ENCODE measurements around the gene RMND5A. TPM values are rescaled to one million over a fixed set of nuclear protein-coding genes. Genes with fewer than 3 reads are reported as not detected.
"Not testable (repeated sequence)": the region's sequence is repeated elsewhere in the genome, so short reads cannot be mapped to it uniquely, and the experiment has no call there.

The RMND5A gene
- total RNA-seq, 1 experiment from 2014 or later = 41.6 TPM

DNA sequence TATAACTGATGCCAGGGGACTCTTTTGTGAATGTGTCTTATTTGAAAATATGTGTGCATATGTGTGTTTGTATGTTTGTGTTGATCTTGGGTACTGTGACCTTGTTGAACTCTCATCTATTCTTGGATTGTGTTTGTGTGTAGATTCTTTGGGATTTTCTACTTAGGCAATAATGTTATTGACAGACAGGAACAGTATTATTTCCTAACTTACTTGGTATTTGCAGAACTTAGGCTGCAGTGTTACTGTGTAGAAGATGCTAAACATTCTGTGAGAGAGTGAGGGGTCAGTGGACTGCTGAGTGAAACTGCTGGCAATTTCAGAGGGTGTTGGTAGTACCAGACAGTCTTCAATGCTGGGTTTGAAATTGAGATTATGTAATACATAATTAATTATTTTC lies 12.7 kb downstream of the RMND5A start:
- not testable (repeated sequence) for H3K27me3 ChIP-seq (replicated peaks); H3K36me3 ChIP-seq; DNase-seq (ENCODE audit: low read depth in 1 of 2, low spot score in 2 of 2); H3K4me3 ChIP-seq; H3K27ac ChIP-seq; H3K4me1 ChIP-seq (replicated peaks); H3K9me3 ChIP-seq (replicated peaks)

DNA sequence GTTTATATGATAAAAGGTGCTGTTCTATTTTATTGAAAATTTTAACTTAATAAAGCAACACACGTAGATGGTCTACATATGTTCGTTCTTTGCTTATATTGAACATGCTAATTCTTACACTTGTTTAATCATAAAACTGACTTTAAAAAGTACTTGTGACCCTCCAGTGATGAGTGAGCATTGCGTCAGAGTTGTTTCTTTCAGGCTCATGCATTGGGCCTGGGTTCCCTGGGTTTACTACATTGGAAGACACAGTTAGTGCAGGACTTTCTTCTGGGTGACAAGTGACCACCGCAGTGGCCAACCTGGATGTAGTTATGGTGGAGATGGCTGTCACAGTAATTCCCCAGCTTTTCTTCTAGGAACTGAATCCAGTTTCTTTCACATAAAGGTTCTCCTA lies 13.4 kb downstream of the RMND5A start:
- H3K27me3 ChIP-seq (replicated peaks); DNase-seq (ENCODE audit: low read depth in 1 of 2, low spot score in 2 of 2): not testable (repeated sequence)

DNA sequence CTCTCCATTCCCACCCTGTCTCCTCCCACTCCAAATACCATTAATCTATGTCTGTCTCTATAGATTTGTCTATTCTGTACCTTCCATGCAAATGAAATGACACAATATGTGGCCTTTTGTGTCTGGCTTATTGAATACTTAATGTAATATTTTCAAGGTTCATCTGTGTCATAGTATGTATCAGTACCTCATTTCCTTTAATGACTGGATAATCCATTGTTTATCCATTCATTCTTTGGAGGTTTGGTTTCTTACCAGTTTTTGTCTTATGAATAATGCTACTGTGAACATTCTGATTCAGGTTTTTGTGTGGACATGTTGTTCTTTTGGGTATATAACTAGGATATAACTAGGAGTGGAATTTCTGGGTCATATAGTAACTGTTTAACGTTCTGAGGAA lies 14.8 kb downstream of the RMND5A start:
- H3K27ac ChIP-seq; H3K36me3 ChIP-seq; H3K9me3 ChIP-seq (replicated peaks); DNase-seq (ENCODE audit: low read depth in 1 of 2, low spot score in 2 of 2); H3K4me3 ChIP-seq; H3K4me1 ChIP-seq (replicated peaks); H3K27me3 ChIP-seq (replicated peaks): not testable (repeated sequence)

More for the DNA sequence above, 13.4 kb downstream of the RMND5A start:
- H3K36me3 ChIP-seq; H3K27ac ChIP-seq; H3K4me1 ChIP-seq (replicated peaks); H3K4me3 ChIP-seq; H3K9me3 ChIP-seq (replicated peaks): not testable (repeated sequence)

DNA sequence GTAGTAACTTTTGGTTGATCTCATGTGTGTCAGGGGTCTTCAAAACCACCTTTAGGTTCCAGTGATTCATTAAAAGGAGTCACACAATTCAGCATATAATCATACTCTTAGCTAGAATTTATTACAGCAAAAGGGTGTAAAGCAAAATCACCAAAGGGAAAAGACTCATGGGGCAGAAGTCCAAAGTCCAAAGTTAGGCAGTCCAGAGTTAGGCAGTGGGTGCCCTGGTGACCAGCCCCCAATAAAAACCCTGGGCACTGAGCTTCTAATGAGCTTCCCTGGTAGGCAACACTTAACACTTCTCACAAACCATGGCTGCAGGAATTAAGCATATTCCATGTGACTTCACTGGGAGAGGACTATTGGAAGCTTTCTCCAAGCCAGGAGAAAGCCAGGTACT lies 19.4 kb downstream of the RMND5A start:
- H3K36me3 ChIP-seq; H3K27ac ChIP-seq; H3K4me1 ChIP-seq (replicated peaks); DNase-seq (ENCODE audit: low read depth in 1 of 2, low spot score in 2 of 2); H3K27me3 ChIP-seq (replicated peaks); H3K4me3 ChIP-seq; H3K9me3 ChIP-seq (replicated peaks): not testable (repeated sequence)

DNA sequence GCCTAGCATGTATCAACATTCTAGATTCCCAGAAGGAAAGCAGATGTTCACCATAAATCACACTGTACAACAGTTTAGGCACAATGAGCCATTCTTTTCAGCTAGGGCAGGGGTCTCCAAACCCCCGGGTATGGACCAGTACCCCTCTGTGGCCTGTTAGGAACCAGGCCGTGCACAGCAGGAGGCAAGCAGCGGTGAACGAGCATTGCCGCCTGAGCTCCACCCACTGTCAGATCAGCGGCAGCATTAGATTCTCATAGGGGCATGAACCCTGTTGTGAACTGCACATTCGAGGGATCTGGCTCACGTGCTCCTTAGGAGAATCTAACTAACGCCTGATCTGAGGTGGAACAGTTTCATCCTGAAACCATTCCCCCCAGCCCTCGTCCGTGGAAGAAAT lies 19.8 kb downstream of the RMND5A start:
- not testable (repeated sequence) for H3K4me1 ChIP-seq (replicated peaks); H3K27ac ChIP-seq; H3K4me3 ChIP-seq; H3K36me3 ChIP-seq; DNase-seq (ENCODE audit: low read depth in 1 of 2, low spot score in 2 of 2); H3K27me3 ChIP-seq (replicated peaks); H3K9me3 ChIP-seq (replicated peaks)

DNA sequence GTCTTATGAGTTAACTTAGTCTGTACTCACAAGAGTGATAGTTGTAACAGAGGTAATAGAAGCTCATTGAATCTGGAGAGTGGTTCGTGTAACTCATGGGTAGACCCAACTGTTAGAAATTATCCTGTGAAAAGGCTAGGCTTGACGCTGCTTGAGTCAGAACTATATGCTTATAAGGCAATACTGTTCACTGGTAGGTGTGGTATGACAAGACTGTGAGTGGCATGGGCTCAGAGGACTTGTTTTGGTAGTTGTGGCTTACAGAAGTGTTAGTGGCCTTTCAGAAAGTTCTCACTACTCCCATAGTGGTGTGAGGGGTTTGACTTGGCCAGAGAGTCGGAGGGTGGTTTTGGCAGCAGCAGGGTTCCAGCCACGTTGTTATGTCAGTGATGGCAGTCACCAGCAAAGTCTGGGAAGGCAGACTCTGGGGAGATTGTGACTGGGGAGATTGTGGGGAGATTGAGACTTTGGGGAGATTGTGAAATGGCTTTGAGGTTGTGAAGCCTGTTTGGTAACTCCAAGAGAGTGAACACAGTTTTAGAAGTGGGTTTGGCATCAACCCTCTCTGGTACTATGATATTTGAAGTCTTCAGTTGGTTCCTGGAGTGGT lies 21.9 kb downstream of the RMND5A start:
- H3K27me3 ChIP-seq (replicated peaks); H3K4me3 ChIP-seq; H3K27ac ChIP-seq; DNase-seq (ENCODE audit: low read depth in 1 of 2, low spot score in 2 of 2); H3K36me3 ChIP-seq; H3K9me3 ChIP-seq (replicated peaks); H3K4me1 ChIP-seq (replicated peaks): not testable (repeated sequence)

DNA sequence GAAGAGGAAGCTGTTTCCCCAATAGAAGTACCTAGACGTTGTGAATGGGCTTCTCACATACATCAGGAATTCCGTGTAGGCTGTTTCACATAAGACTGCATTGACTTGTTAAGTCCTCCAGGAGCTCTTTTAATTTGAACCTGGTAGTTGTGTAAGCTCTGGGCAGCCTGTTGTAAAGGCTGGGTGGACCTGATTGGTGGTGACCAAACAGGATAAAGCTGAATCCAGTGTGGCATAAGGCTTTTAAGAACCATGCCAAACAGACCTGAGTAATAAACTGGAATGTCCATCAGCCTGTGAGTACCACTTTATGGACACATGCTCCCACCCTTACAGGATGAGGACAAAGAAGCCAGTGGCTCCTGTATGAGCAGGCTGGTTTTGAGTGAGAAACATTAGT lies 24.1 kb downstream of the RMND5A start:
- H3K27ac ChIP-seq = no peak overlapping the region
- H3K4me3 ChIP-seq = no peak overlapping the region
- no peak for DNase-seq (ENCODE audit: low read depth in 1 of 2, low spot score in 2 of 2)
- no peaks in the 10 kb centered on the region for H3K4me1 ChIP-seq (replicated peaks)
- H3K27me3 ChIP-seq (replicated peaks) = no peaks in the 10 kb centered on the region
- no peaks in the 10 kb centered on the region for H3K9me3 ChIP-seq (replicated peaks)
- no peaks in the 10 kb centered on the region for H3K36me3 ChIP-seq

DNA sequence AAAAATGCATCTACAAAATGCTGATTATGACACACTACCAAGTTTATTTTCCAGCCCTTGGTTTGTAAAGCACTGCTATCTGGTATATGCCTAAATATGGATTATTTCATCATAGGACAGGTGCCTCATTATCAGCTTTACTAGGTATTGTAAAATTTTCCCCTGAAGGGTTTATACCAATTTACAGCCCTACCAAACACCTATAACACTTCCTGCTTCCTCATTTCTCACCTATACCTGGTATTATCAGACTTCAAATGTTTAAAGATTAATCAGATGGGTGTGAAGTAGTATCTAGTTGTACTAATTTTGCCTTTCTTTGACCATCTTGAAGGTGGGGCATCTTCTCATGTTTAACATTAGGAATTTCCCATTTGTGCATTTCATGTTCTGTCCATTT lies 26.8 kb downstream of the RMND5A start:
- Histone ChIP-seq H3K36me3 (no peaks in the 10 kb centered on the region), H3K9me3 (replicated peaks) (no peaks in the 10 kb centered on the region), H3K27ac (no peak overlapping the region), H3K4me3 (no peak overlapping the region), H3K4me1 (replicated peaks) (no peaks in the 10 kb centered on the region), H3K27me3 (replicated peaks) (no peaks in the 10 kb centered on the region)
- DNase-seq (ENCODE audit: low read depth in 1 of 2, low spot score in 2 of 2) = no peak

DNA sequence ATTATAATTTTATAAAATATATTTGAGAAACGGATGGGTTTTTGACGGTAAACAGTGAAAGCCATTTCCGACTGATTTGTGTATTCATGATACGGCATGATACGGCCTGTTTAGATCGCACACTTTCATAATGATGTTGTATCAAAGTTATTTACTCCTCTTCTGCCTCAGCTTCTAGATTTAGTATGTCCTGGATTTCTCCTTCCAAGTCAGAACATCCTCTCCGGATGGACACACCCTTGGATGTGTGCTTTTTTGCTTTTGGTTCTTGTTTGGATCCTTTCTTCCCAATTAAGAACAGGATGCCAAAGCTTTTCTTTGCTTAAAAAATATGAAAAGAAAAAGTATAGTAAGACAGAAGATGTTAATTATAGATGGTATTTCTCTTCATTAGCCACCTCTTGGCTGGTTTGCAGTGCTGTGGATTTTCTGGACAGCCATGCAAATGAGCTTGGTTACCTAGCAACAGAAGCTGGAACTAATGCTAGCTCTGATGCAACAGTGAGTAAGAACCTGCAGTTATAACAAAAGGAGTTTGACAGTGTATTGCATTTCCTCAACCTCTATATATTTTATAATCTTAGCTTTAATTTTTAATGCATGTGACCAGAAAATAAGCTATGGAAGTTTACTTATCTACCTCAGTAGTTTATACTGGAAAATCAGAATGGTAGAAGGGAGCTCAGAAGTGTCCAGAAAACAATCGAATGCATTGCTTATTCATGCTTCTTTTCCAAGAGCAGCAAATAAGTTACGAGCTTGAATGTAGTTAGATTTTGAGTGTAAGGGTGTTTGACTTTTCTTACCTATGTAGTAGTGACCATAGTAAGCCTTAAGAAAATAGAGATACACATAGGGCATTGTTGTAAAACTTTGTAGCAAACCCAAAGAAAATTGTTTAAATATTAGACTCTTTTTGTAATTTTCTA lies 27.9 kb downstream of the RMND5A start:
- H3K36me3 ChIP-seq = peaks cover 9% of the 10 kb centered on the region; the same call in 1 of the 2 replicates
- no peak for DNase-seq (ENCODE audit: low read depth in 1 of 2, low spot score in 2 of 2)
- no peak overlapping the region for H3K27ac ChIP-seq
- H3K9me3 ChIP-seq (replicated peaks) = no peaks in the 10 kb centered on the region
- no peaks in the 10 kb centered on the region for H3K4me1 ChIP-seq (replicated peaks)
- no peaks in the 10 kb centered on the region for H3K27me3 ChIP-seq (replicated peaks)
- H3K4me3 ChIP-seq = no peak overlapping the region

DNA sequence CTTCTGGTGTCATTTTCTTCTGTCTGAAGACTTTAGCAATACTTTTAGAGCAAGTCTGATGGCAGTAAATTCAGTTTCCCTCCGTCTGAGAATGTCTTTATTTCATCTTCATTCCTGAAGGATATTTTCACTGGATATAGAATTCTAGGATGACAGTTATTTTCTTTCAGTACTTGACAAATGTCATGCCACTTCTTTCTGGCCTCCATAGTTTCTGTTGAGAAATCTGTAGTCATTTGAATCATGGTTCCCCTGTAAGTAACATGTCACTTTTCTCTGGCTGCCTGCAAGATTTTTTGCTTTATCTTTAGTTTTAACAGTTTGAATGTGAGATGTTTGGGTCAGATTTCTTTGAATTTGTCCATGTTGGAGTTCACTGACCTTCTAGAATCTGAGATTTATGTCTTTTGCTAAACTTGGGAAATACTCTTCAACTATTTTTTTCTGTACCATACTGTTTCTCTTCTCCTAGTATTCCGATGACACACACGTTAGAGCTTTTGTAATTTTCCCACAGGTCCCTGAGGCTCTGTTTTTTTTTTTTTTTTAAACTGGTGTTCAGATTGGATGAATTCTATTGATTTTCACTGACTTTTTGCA lies 30.2 kb downstream of the RMND5A start:
- no peak for DNase-seq (ENCODE audit: low read depth in 1 of 2, low spot score in 2 of 2)
- Histone ChIP-seq H3K4me1 (replicated peaks) (no peaks in the 10 kb centered on the region), H3K36me3 (peaks cover 20% of the 10 kb centered on the region), H3K27ac (no peak overlapping the region), H3K4me3 (no peak overlapping the region), H3K27me3 (replicated peaks) (no peaks in the 10 kb centered on the region), H3K9me3 (replicated peaks) (no peaks in the 10 kb centered on the region)

DNA sequence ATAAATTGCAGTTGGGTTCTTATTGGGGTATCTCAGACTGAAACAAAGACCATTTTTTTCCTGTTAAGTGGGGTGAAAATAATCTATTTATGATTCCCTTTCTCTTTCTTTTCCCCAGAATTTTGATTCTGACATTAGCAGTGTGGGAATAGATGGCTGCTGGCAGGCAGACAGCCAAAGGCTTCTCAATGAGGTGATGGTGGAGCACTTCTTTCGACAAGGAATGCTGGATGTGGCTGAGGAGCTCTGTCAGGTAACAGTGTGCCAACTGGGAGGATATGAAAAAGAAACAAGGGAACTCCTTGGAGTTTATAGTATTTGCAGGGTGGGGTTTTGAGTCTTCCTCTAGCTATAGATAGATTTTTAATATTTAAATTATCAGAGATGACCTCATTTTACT lies 31.7 kb downstream of the RMND5A start:
- H3K27me3 ChIP-seq (replicated peaks) = no peaks in the 10 kb centered on the region
- H3K4me1 ChIP-seq (replicated peaks) = no peaks in the 10 kb centered on the region
- no peak overlapping the region for H3K4me3 ChIP-seq
- peaks cover 20% of the 10 kb centered on the region for H3K36me3 ChIP-seq
- no peaks in the 10 kb centered on the region for H3K9me3 ChIP-seq (replicated peaks)
- no peak overlapping the region for H3K27ac ChIP-seq
- no peak for DNase-seq (ENCODE audit: low read depth in 1 of 2, low spot score in 2 of 2)

DNA sequence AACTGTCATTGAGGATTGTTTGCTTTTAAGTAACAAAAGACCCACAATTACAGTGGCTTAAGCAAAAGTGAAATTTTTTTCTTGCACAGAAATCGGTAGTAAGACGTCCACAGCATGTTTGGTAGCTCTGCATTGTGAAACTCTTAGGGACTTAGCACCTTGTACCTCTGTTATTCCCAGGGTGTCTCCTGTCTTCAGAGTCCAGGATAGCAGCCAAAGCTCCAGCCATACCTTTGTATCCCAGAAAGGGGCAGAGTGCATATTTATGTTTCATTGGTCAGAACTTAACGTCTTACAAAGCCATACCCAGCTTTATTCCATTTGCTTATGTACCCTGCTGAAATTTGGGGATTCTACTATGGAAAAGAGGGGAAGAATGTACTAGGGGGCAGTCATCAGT lies 32.8 kb downstream of the RMND5A start:
- Histone ChIP-seq H3K27ac (no peak overlapping the region), H3K9me3 (replicated peaks) (no peaks in the 10 kb centered on the region), H3K36me3 (peaks cover 20% of the 10 kb centered on the region), H3K4me1 (replicated peaks) (no peaks in the 10 kb centered on the region), H3K27me3 (replicated peaks) (no peaks in the 10 kb centered on the region), H3K4me3 (no peak overlapping the region)
- no peak for DNase-seq (ENCODE audit: low read depth in 1 of 2, low spot score in 2 of 2)

DNA sequence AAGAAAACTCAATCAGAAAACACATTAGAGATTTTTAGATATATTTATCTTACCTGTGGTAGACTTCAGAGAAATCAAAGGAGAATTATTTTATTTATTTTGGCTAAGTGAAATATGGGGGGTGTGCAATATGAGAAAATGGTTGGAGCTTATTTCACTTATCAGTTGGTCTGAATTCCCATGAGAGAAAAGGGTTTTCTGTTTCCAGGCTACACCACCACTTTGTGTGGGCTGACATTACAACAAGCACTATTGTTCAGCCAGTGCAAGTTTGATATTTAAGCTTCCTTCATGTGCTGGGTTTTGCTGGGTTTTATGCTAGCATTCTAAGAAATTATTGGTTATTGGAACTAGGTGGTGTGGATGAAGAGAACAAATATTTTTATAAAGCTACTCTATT lies 33.5 kb downstream of the RMND5A start:
- Histone ChIP-seq H3K36me3 (peaks cover 20% of the 10 kb centered on the region), H3K27ac (no peak overlapping the region), H3K27me3 (replicated peaks) (no peaks in the 10 kb centered on the region), H3K4me1 (replicated peaks) (no peaks in the 10 kb centered on the region), H3K4me3 (no peak overlapping the region), H3K9me3 (replicated peaks) (no peaks in the 10 kb centered on the region)
- no peak for DNase-seq (ENCODE audit: low read depth in 1 of 2, low spot score in 2 of 2)

DNA sequence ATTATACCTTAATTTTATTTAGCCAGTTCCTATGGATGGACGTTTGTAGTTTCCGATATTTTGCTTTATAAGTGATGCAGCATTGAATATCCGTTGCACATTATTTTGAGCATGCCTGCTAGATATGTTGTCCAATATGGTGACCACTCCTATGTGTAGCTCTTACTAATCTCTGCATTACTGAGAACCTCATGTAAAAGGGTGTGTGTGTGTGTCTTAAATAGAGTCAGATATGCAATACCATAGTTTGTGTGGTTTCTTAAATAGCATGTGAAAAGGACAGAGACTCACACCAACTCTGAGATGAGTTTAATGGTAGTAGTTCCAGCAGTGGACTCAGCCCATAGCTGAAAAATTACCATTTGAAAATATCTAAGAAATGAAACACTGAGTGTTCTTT lies 38.3 kb downstream of the RMND5A start:
- no peaks in the 10 kb centered on the region for H3K4me1 ChIP-seq (replicated peaks)

More for the DNA sequence above, 38.3 kb downstream of the RMND5A start:
- Histone ChIP-seq H3K27ac (no peak overlapping the region), H3K27me3 (replicated peaks) (no peaks in the 10 kb centered on the region), H3K4me3 (no peak overlapping the region), H3K9me3 (replicated peaks) (0 out of 2 replicates have a peak, but pooled peaks cover 3% of the 10 kb centered on the region), H3K36me3 (peaks cover 7% of the 10 kb centered on the region)
- DNase-seq (ENCODE audit: low read depth in 1 of 2, low spot score in 2 of 2) = no peak
